Stimulated activated CD4-positive, alpha-beta T cell treated with anti-CD3 and anti-CD28 coated beads, Interleukin-1b, Interleukin-23, amount 100 ng/mL, for 4 hours (primary cell): Measurements from ENCODE around the gene RNFT2.

Experiments
- DNase-seq, 2 donors: peaks; one replicate each; pipeline ENCODE4 v3.0.0-alpha.2; 2020; ENCODE audit warnings: low read depth in 2 of 2

The RNFT2 gene

DNA sequence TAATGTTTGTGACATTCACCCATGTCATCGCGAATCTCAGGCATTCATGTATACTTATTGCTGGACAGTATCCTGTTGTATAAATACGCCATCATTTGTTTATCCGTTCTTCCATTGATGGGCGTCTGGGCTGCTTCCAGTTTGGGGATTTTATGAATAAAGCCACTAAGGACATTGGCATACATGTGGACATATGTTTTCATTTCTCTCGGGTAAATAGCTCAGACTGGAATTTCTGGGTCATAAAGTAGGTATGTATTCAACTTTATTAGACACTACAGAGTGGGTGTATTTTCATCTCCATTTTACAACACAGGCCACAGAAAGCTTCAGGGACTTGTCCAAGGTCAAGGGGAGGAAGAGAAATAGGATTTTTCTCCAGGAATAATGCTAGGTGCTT, 94.2 kb downstream of the RNFT2 start:
- DNase-seq, result no peak

GRCh38 chr12:116833474-116833873, 95.4 kb downstream of the RNFT2 start:
- DNase-seq, result no peak

DNA sequence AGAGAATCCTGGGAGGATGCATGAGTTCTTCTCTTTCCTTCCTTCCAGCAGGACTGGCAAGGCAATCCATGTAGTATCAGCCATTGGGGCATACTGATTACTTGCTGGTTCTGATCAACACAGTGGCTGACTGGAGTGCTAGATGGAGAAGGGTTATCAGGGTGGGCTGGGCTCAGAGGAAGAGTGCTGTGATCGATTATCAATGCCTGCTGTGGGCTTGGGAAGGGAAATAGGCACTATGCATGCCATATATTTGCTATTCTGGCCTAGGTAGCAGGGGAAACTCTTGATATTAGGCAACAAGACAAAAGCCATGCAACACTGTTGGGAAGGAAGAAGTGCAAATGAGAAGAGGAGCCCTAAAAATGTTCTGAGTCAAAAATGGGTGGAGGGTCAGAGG, 97.4 kb downstream of the RNFT2 start:
- no peak for DNase-seq

DNA sequence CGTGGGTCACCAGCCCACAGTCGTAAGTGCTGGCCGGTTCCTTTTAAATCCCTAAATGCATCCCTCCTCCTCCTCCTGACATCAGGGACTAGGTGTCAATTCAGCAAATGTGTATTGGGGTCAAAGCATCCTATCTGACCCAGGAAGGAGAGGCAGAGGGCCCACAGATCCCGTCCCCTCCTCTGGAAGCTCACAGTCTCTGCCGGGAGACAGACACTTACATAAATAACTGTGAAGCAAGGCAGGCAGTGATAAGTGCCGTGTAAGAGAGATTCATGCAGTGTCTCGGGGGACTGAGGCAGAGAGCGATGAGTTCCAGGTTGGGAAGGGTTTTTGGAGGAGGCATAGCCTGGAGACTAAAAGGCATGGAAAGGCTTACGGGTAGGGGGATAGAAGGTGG, 99.0 kb downstream of the RNFT2 start:
- no peak for DNase-seq

DNA sequence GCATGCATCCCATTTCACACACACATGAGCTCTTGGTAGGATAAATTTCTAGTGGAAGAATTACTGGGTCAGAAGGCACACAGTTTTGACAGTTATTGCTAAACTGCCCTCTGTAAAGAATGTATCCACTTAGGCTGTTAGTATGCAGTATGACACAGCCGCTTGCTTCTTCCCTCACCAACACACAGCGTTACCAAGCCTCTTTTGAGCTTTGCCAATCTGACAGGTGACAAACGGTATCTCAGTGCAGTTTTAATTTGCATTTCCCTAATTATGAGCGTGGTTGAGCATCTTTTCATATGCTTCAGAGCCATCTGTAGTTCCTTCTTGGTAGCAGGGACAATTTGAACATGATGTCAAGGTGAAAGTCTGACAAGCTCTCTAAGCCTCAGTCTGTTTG, 100.2 kb downstream of the RNFT2 start:
- DNase-seq, result no peak

DNA sequence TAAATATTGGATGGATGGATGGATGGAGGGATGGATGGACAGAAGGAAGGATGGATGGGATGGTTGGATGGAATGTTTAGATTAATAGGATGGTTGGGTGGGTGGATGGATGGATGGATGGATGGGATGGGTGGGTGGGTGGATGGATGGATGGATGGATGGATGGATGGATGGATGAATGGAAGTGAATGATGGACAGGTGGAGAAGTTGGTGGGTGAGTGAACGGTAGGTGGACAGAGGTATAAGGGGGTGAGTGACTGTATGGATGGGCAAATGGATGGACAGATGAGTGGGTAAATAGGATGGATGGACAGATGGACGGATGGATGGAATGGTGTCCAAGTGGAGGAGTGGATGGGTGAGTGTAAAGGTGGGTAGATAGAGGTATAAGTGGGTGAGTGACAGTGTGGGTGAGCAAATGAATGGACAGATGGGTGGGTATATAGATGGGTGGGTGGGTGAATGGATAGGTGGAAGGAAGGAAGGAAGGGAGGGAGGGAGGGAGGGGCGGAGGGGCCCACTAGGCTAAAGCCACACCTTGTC, 101.2 kb downstream of the RNFT2 start:
- DNase-seq, result no peak

- no peak for DNase-seq
These were observed 105.0 kb downstream of the RNFT2 start for GRCh38 chr12:116843085-116843484.

- no peak for DNase-seq
These were observed 111.1 kb downstream of the RNFT2 start for GRCh38 chr12:116849216-116849615.

DNA sequence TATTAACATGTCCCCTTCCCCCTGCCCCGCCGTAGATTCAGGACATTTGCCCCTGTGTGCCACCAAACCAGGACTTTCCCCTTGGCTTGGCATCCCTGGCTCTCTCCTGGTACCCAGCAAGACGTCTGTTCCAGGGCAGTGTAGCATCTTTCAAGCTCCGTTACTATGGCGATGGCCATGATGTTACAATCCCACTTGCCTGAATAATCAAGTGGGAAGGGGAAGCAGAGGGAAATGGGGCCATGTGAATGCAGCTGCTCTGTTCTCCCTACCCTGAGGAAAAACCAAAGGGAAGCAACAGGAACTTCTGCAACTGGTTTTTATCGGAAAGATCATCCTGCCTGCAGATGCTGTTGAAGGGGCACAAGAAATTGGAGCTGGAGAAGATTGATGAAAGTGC, 114.2 kb downstream of the RNFT2 start:
- no peak for DNase-seq

- DNase-seq, result no peak
These were observed 115.4 kb downstream of the RNFT2 start for GRCh38 chr12:116853507-116853906.

- no peak for DNase-seq
These were observed 117.8 kb downstream of the RNFT2 start for GRCh38 chr12:116855744-116856470.

- DNase-seq, result no peak
These were observed 118.6 kb downstream of the RNFT2 start for GRCh38 chr12:116856729-116857128.

DNA sequence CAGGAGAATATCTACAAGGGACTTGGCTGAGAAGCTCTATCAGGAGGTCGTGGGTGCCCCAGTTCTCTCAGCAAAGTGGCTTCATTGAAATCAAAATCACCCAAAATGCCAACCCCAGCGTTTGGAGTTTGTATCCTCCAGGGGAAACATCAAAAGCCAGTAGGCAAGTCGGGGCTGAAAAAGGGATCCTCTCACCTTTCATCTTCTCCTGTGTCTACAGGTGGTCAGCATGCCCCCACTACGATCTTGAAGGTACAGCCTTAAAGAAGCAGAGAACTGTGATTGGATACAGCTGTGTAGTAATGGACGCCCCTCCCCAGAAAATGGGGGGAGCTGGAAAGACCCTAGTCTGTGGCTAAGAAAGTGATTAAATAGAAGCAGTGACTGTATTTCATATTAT, 121.0 kb downstream of the RNFT2 start:
- no peak for DNase-seq

DNA sequence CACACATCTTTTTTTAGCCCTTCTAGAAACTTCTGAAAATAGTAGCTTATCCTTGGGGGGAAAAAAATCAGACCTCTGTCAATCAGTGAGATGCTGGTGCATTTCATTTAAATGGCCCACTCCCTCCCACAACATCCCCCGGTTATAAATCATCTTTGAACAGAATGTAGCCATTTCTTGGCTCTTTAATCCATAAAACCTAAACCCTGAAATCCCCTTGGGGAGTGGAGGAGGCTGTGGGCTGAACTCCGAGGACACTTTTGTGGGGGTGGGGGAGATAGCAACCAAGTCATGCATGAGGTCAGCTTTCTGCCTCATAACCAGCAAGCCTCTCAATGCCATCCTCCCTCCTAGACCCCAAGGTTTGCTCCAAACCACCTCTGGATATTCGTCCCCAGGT, 122.1 kb downstream of the RNFT2 start:
- DNase-seq, result no peak

- no peak for DNase-seq
These were observed 123.2 kb downstream of the RNFT2 start for GRCh38 chr12:116861320-116861719.

DNA sequence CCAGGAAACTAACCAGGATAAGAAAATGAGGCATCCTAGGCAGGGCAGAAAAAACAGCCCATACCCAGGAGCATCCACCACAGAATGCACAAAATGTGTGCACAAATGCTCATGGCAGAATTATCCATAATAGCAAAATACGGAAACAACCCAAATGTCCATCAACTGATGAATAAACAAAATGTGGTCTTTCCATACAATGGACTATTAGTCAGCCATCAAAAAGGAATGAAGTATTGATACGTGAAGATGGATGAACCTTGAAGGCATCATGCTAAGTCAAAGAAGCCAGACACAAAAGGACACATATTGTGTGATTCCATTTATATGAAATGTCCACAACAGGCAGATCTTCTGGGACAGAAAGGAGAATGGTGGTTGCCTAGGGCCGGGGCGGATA, 124.1 kb downstream of the RNFT2 start:
- no peak for DNase-seq

- no peak for DNase-seq
These were observed 125.2 kb downstream of the RNFT2 start for GRCh38 chr12:116863275-116863767.

DNA sequence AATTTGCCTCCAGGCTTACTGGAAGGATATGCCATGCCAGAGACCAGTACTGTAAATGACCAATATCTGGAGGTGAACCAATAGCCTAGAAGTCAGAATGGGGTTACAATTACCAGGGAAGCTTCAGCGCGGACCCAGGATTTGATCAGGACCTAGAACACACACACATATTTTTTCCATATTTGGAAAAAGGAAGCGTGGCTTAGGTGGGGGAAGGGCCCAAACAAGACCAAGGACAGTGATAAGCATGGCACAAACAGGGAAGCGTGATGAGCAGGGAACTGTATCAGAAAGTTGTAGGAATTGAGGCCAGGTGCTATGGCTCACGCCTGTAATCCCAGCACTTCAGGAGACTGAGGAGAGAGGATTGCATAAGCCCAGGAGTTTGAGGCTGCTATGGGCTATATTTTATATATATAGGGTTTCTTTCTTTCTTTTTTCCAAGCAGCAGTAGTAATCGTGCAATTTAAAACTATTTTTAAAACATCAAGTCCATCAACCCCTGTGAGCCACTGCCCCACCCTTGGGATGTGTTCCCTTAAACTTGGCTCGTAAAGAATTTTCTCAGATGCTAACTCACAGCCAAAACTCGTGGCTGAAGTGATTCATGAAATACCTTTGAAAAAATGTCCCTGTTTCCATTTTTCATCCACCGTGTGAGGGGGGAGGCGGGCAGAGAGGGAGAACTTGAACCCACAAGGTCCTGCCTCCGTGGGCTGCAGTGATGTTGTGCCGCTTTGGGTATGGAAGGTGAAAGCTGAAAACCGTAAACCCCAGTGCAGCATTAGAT, 126.5 kb downstream of the RNFT2 start:
- DNase-seq, result no peak

DNA sequence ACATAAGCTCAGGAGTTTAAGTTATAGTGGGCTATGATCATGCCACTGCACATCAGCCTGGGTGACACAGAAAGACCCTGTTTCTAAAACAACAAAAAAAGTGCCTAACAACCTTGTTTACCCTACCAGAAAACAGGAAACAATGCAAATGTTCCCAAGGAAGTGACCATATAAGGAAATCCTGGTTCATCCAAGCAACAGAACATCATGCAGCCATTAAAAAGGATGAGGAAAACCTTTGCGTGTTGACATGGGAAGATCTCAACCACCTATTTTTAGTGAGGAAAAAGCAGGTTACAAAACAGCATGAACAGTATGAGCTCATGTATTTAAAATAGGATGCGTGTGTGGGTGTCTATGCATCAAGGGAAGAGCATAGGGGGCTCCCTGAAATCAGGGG, 129.4 kb downstream of the RNFT2 start:
- DNase-seq, result no peak

- DNase-seq, result no peak
These were observed 132.2 kb downstream of the RNFT2 start for GRCh38 chr12:116870306-116870705.

DNA sequence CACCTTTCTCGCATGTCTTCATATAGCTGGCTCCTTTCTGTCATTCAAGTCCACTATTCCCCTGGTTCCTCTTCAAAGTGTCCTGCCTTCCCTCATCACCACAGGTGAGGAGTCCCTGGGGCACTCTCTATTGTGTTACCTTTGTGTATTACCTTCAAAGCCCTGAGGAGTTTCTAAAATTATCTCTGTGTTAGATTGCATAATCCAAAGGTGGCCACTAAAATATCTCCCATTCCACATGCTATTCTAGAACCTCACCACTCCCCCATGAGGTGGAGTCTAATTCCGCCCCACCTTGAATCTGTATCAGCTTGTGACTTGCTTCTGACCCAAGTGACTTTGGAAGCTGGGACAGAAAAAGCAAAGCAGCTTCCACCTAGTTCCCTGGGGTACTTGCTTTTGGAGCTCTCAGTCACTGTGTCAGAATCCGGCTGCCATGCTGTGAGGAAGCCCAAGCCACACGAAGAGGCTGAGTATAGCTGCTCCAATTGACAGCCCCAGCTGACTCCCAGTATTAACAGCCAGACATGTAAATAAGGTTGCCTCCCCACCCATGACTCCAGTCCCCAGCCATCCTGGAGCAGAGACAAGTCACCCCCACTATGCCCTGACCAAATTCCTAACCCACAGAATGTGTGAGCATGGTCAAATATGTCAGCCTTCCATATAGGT, 136.3 kb downstream of the RNFT2 start:
- no peak for DNase-seq

DNA sequence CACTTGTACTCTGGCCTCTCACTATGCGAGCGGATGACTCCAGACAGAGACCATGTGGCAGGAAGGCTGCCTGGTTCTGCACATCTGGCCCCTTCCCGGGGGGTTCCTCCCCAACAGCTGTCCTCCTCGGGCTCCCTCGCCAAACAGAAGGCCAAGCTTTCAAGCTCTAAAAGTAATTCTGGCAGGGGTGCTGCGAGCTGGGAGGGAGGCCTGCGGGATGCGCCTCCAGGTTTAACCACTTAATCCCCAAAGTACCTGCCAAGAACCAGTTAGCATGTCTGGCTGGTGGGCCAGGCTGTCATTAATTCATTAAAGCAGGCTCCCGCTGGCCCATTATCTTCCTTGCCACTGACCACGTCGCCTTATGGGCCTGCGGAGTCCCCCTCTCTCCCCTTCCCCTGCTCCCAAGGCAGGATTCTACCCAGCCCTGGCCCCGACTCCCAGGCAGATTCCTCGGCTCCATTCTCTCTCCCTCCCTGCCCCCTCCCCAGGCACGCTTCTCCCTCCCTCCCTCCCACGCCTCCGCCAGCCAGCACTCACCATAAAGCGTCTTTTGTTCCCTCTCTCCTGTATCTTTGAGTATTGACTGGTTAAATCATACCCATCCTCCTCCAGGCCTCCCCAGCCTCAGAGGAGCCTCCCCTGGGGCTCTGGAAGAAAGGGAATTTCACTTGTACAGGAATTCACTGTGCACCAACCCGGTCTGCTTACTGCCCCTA, 138.2 kb downstream of the RNFT2 start:
- no peak for DNase-seq
